T-cell (primary cell): Measurements from ENCODE around the gene LRRC1. TPM values are rescaled to one million over a fixed set of nuclear protein-coding genes. Genes with fewer than 3 reads are reported as not detected.
"Not testable (repeated sequence)": the region's sequence is repeated elsewhere in the genome, so short reads cannot be mapped to it uniquely, and the experiment has no call there.

Experiments
- ATAC-seq, 4 experiments: fragments of 200-7000 bp in 3 of 4; fragments of 150-1000 bp in 1 of 4; cut with Tn5 transposase; replicated peaks in 1 of 4; 1 replicate in 3 of 4; 2 replicates in 1 of 4; pipeline ENCODE4 v1.10.0; 2021; ENCODE audit warnings: moderate library complexity in 3 of 4, mild to moderate bottlenecking in 2 of 4, moderate number of reproducible peaks in 1 of 4
- CTCF ChIA-PET, 2 donors: fragments of 300-600 bp; sonication (Branson Sonifier 250); formaldehyde crosslinking; loops; one replicate each; lab custom pipeline; 2022; ENCODE audit warnings: antibody characterized with exemption in 2 of 2; lab: Charles Lee
- POLR2A ChIA-PET, 2 donors: fragments of 300-600 bp; sonication (Branson Sonifier 250); formaldehyde crosslinking; loops; one replicate each; lab custom pipeline; 2022; ENCODE audit warnings: antibody characterized with exemption in 2 of 2; lab: Charles Lee
- DNase-seq, 35 experiments: peaks; one replicate each; pipeline versions ENCODE4 v3.0.0 to v3.0.0-alpha.2; 2013 to 2023
- H3K27ac ChIP-seq: one replicate; pipeline ENCODE4 v1.5.1; 2013; ENCODE audit warnings: low read length
- H3K27me3 ChIP-seq, 2 experiments: replicated peaks in 1 of 2; 1 replicate in 1 of 2; 2 replicates in 1 of 2; pipeline versions ENCODE4 v1.6.1 to v1.7.0; 2013; ENCODE audit warnings: low read length in 1 of 2, mixed read lengths in 1 of 2; ENCODE audit not compliant: control insufficient read depth in 2 of 2, insufficient read depth in 2 of 2; ENCODE audit errors: extremely low read depth in 1 of 2
- H3K36me3 ChIP-seq, 2 donors: 1 replicate in 1 of 2; 2 replicates in 1 of 2; pipeline versions ENCODE4 v1.6.1 to v1.7.0; 2013; ENCODE audit warnings: low read length in 1 of 2; ENCODE audit not compliant: control insufficient read depth in 2 of 2, insufficient read depth in 1 of 2; ENCODE audit errors: extremely low read depth in 1 of 2
- H3K4me1 ChIP-seq, 2 experiments: 1 replicate in 1 of 2; 2 replicates in 1 of 2; pipeline versions ENCODE4 v1.6.1 to v1.7.0; 2013; ENCODE audit warnings: low read length in 2 of 2, mixed read lengths in 1 of 2; ENCODE audit not compliant: insufficient read depth in 2 of 2, control insufficient read depth in 1 of 2; ENCODE audit errors: extremely low read depth in 1 of 2
- H3K4me3 ChIP-seq, 2 donors: 1 replicate in 1 of 2; 2 replicates in 1 of 2; pipeline versions ENCODE4 v1.5.1 to v1.7.0; 2013; ENCODE audit warnings: mild to moderate bottlenecking in 2 of 2, low read length in 1 of 2, moderate library complexity in 1 of 2; ENCODE audit not compliant: control insufficient read depth in 1 of 2; ENCODE audit errors: extremely low read depth in 1 of 2
- H3K9me3 ChIP-seq: 2 replicates; pipeline ENCODE4 v1.7.0; 2013
- H3K27ac Mint-ChIP-seq, 2 donors: one replicate each; pipeline ENCODE4 v1.8.0; 2020 to 2021; ENCODE audit warnings: mild to moderate bottlenecking in 2 of 2, mixed read lengths in 2 of 2
- H3K27me3 Mint-ChIP-seq, 2 donors: one replicate each; pipeline ENCODE4 v1.8.0; 2021 to 2022; ENCODE audit warnings: mixed read lengths in 2 of 2
- H3K36me3 Mint-ChIP-seq: one replicate; pipeline ENCODE4 v1.8.0; 2021; ENCODE audit warnings: mixed read lengths
- H3K4me1 Mint-ChIP-seq, 3 donors: one replicate each; pipeline ENCODE4 v1.8.0; 2020 to 2022; ENCODE audit warnings: mixed read lengths in 3 of 3, mild to moderate bottlenecking in 1 of 3
- H3K4me3 Mint-ChIP-seq, 3 donors: one replicate each; pipeline ENCODE4 v1.8.0; 2020 to 2022; ENCODE audit warnings: mild to moderate bottlenecking in 3 of 3, mixed read lengths in 3 of 3, moderate library complexity in 3 of 3
- H3K9me3 Mint-ChIP-seq, 3 donors: one replicate each; pipeline ENCODE4 v1.8.0; 2020 to 2022; ENCODE audit warnings: mixed read lengths in 3 of 3
- WGBS: methylation state at CpG from one replicate; pipeline ENCODE4 v1.1.5; 2013; ENCODE audit warnings: missing lambda C conversion rate; ENCODE audit not compliant: insufficient coverage; 5-methylcytosine and 5-hydroxymethylcytosine counted together
- total RNA-seq, 35 experiments: library from RNA in 6 of 35; stranded (reverse) in 6 of 35; fragments of 120-200 nt in 1 of 35; gene quantifications; one replicate each; pipeline versions ENCODE4 v1.2.1 to v1.2.4 and lab custom pipeline; 2013 to 2026

LRRC1 gene
- total RNA-seq, 5 donors from 2014 or later (not counting 1 experiment from before 2014, with no cell fraction given), result 2.1 to 3.9 (median 2.8) TPM

GRCh38 chr6:53768636-53769035 lies 26.2 kb upstream of the LRRC1 start:
- Histone ChIP-seq H3K4me3 (no peak overlapping the region), H3K4me1 (no peaks in the 10 kb centered on the region), H3K27ac (no peak overlapping the region), H3K9me3 (no peaks in the 10 kb centered on the region), H3K36me3 (no peaks in the 10 kb centered on the region), H3K27me3 (no peaks in the 10 kb centered on the region)
- Mint-ChIP-seq H3K27ac (no peak overlapping the region), H3K36me3 (no peaks in the 10 kb centered on the region), H3K4me1 (no peaks in the 10 kb centered on the region), H3K4me3 (no peak overlapping the region), H3K27me3 (peaks cover 12 to 17% of the 10 kb centered on the region in 2 donors), H3K9me3 (no peaks in the 10 kb centered on the region)
- ChIA-PET POLR2A (no interaction called here), CTCF (no interaction called here)
- DNase-seq, result no peak
- ATAC-seq, result no peak
- 67% methylated on average over 1 of the region's 2 CpGs for WGBS

GRCh38 chr6:53770780-53771249 lies 24.0 kb upstream of the LRRC1 start:
- CTCF ChIA-PET, result no interaction called here
- WGBS, result 100% methylated on average over 1 of the region's 2 CpGs

GRCh38 chr6:53771785-53772624 lies 22.8 kb upstream of the LRRC1 start:
- ChIA-PET POLR2A (no interaction called here), CTCF (no interaction called here)
- DNase-seq (no peak), ATAC-seq (no peak)
- H3K27ac ChIP-seq, result no peak overlapping the region
- Mint-ChIP-seq H3K27ac (no peak overlapping the region), H3K36me3 (no peaks in the 10 kb centered on the region), H3K27me3 (peaks cover 8 to 14% of the 10 kb centered on the region in 2 donors), H3K9me3 (no peaks in the 10 kb centered on the region), H3K4me3 (no peak overlapping the region), H3K4me1 (no peaks in the 10 kb centered on the region)
- H3K36me3 ChIP-seq, result no peaks in the 10 kb centered on the region
- no peaks in the 10 kb centered on the region for H3K9me3 ChIP-seq
- H3K4me1 ChIP-seq, result no peaks in the 10 kb centered on the region
- no peak overlapping the region for H3K4me3 ChIP-seq
- 70% methylated on average over 2 of the region's 2 CpGs for WGBS
- no peaks in the 10 kb centered on the region for H3K27me3 ChIP-seq

More at GRCh38 chr6:53770780-53771249, 24.0 kb upstream of the LRRC1 start:
- no peaks in the 10 kb centered on the region for H3K9me3 Mint-ChIP-seq
- no peaks in the 10 kb centered on the region for H3K36me3 ChIP-seq
- no peak overlapping the region for H3K27ac ChIP-seq
- no peaks in the 10 kb centered on the region for H3K27me3 ChIP-seq
- H3K4me3 Mint-ChIP-seq, result no peak overlapping the region
- ATAC-seq, result no peak
- no peak overlapping the region for H3K4me3 ChIP-seq
- peaks cover 14 to 17% of the 10 kb centered on the region in 2 donors for H3K27me3 Mint-ChIP-seq
- no peaks in the 10 kb centered on the region for H3K4me1 ChIP-seq
- no peaks in the 10 kb centered on the region for H3K9me3 ChIP-seq
- DNase-seq, result no peak
- no peaks in the 10 kb centered on the region for H3K36me3 Mint-ChIP-seq
- POLR2A ChIA-PET, result no interaction called here
- H3K27ac Mint-ChIP-seq, result no peak overlapping the region
- no peaks in the 10 kb centered on the region for H3K4me1 Mint-ChIP-seq

GRCh38 chr6:53773044-53773696 lies 21.6 kb upstream of the LRRC1 start:
- no peaks in the 10 kb centered on the region for H3K27me3 ChIP-seq
- H3K4me3 Mint-ChIP-seq, result no peak overlapping the region
- no peaks in the 10 kb centered on the region for H3K4me1 ChIP-seq
- H3K36me3 ChIP-seq, result no peaks in the 10 kb centered on the region
- no peak for ATAC-seq
- H3K27me3 Mint-ChIP-seq, result peaks cover 5 to 11% of the 10 kb centered on the region in 2 donors
- H3K9me3 ChIP-seq, result no peaks in the 10 kb centered on the region
- no peak overlapping the region for H3K27ac ChIP-seq
- no peaks in the 10 kb centered on the region for H3K36me3 Mint-ChIP-seq
- ChIA-PET POLR2A (no interaction called here), CTCF (no interaction called here)
- no peak overlapping the region for H3K4me3 ChIP-seq
- no peaks in the 10 kb centered on the region for H3K4me1 Mint-ChIP-seq
- no peak overlapping the region for H3K27ac Mint-ChIP-seq
- no peak for DNase-seq
- no peaks in the 10 kb centered on the region for H3K9me3 Mint-ChIP-seq

- WGBS, result no CpG with 5 or more reads among the region's 2 CpGs
- H3K9me3 ChIP-seq, H3K4me1 Mint-ChIP-seq, CTCF ChIA-PET, ATAC-seq, H3K9me3 Mint-ChIP-seq, H3K4me3 Mint-ChIP-seq, H3K4me3 ChIP-seq, H3K27me3 ChIP-seq, H3K27ac ChIP-seq, H3K27ac Mint-ChIP-seq, H3K27me3 Mint-ChIP-seq, H3K36me3 Mint-ChIP-seq, H3K4me1 ChIP-seq, POLR2A ChIA-PET, DNase-seq, H3K36me3 ChIP-seq: not testable (repeated sequence)
These were observed 18.7 kb upstream of the LRRC1 start for GRCh38 chr6:53776152-53776551.

GRCh38 chr6:53784991-53785390 lies 9.8 kb upstream of the LRRC1 start:
- H3K27ac Mint-ChIP-seq, POLR2A ChIA-PET, H3K27ac ChIP-seq, H3K4me3 ChIP-seq, H3K4me1 ChIP-seq, H3K36me3 Mint-ChIP-seq, DNase-seq, ATAC-seq, H3K9me3 ChIP-seq, CTCF ChIA-PET, H3K4me3 Mint-ChIP-seq, H3K4me1 Mint-ChIP-seq, H3K27me3 ChIP-seq, H3K36me3 ChIP-seq: not testable (repeated sequence)
- Mint-ChIP-seq H3K9me3 (peaks cover 0 to 22% (median 15%) of the 10 kb centered on the region in 3 donors), H3K27me3 (peaks cover 15 to 16% of the 10 kb centered on the region in 2 donors)
